GM12878 (cell line): ENCODE results near the gene DRAXIN. TPM values are rescaled to one million over a fixed set of nuclear protein-coding genes. Genes with fewer than 3 reads are reported as not detected.

ENCODE experiments used
- ATAC-seq: fragments of 200-7000 bp; cut with Tn5 transposase; 3 replicates; pipeline ENCODE4 v1.9.1; 2020; ENCODE audit warnings: mild to moderate bottlenecking, moderate library complexity
- BruUV-seq: library from RNA; stranded (reverse); fragments of 400-500 nt; replicated peaks from 2 replicates; lab custom pipeline; 2021; lab: Mats Ljungman, UMichigan
- CTCF ChIA-PET: fragments of 300-600 bp; sonication (Branson Sonifier 250); formaldehyde crosslinking; extraction: SDS; loops from one replicate; lab custom pipeline; 2021; ENCODE audit warnings: inconsistent platforms; lab: Yijun Ruan, JAX
- POLR2A ChIA-PET: fragments of 350-600 bp; formaldehyde crosslinking; extraction: SDS; loops from one replicate; lab custom pipeline; 2021; ENCODE audit warnings: inconsistent platforms; lab: Charles Lee
- RAD21 ChIA-PET: fragments of 300-600 bp; sonication (Branson Sonifier 250); formaldehyde crosslinking; loops from one replicate; lab custom pipeline; 2023; ENCODE audit warnings: antibody characterized with exemption; ENCODE audit not compliant: unreplicated experiment; lab: Charles Lee
- SMC1A ChIA-PET: fragments of 300-600 bp; sonication (Branson Sonifier 250); formaldehyde crosslinking; loops from one replicate; lab custom pipeline; 2023; ENCODE audit not compliant: unreplicated experiment, uncharacterized antibody; lab: Charles Lee
- DNase-seq: peaks from one replicate; pipeline ENCODE4 v3.0.0-alpha.2; 2011; ENCODE audit warnings: low read depth, low spot score
- FAIRE-seq: peaks from 3 replicates; lab custom pipeline; 2011; peaks lifted over from hg19 to GRCh38; lab: Jason Lieb, UNC
- H2AFZ ChIP-seq: 2 replicates; pipeline ENCODE4 v1.6.0; 2011; ENCODE audit warnings: low read depth, low read length, control low read depth; ENCODE audit not compliant: control insufficient read depth
- H3K27ac ChIP-seq: 2 replicates; pipeline ENCODE4 v1.5.1; 2011; ENCODE audit warnings: control low read depth; ENCODE audit not compliant: control insufficient read depth, insufficient read depth
- H3K27me3 ChIP-seq, 2 experiments: replicated peaks in 1 of 2; 2 replicates each; pipeline versions ENCODE4 v1.6.0 to v1.6.1; 2011; ENCODE audit warnings: low read length in 1 of 2; ENCODE audit not compliant: control insufficient read depth in 2 of 2, insufficient read depth in 2 of 2
- H3K36me3 ChIP-seq, 2 experiments: 2 replicates each; pipeline ENCODE4 v1.5.1; 2011; ENCODE audit warnings: low read length in 1 of 2; ENCODE audit not compliant: control insufficient read depth in 2 of 2, insufficient read depth in 2 of 2
- H3K4me1 ChIP-seq: 2 replicates; pipeline ENCODE4 v1.6.1; 2011; ENCODE audit warnings: mild to moderate bottlenecking, low read length, moderate library complexity, mixed read lengths; ENCODE audit not compliant: control insufficient read depth, insufficient read depth
- H3K4me2 ChIP-seq: 2 replicates; pipeline ENCODE4 v1.6.0; 2011; ENCODE audit warnings: control low read depth; ENCODE audit not compliant: control insufficient read depth, insufficient read depth
- H3K4me3 ChIP-seq: fragments of 200-600 bp; sonication (generic); 2 replicates; pipeline ENCODE4 v1.5.1; 2016
- H3K79me2 ChIP-seq: 2 replicates; pipeline ENCODE4 v1.6.0; 2011; ENCODE audit warnings: low read length; ENCODE audit not compliant: control insufficient read depth, insufficient read depth
- H3K9ac ChIP-seq: 2 replicates; pipeline ENCODE4 v1.8.0; 2011; ENCODE audit warnings: low read length, control low read depth, mixed read lengths; ENCODE audit not compliant: control insufficient read depth, insufficient read depth
- H3K9me3 ChIP-seq: replicated peaks from 3 replicates; pipeline ENCODE4 v1.5.1; 2011; ENCODE audit warnings: mild to moderate bottlenecking, low read length; ENCODE audit not compliant: control insufficient read depth, insufficient read depth
- H4K20me1 ChIP-seq: 2 replicates; pipeline ENCODE4 v1.6.0; 2011; ENCODE audit not compliant: control insufficient read depth, insufficient read depth
- BMI1 ChIP-seq: fragments of 450-650 bp; IDR thresholded peaks from 2 replicates; pipeline ENCODE4 v1.6.1; 2016; ENCODE audit warnings: mild to moderate bottlenecking, moderate library complexity, borderline replicate concordance
- FOS ChIP-seq: IDR thresholded peaks from 3 replicates; pipeline ENCODE4 v1.6.1; 2011; ENCODE audit warnings: borderline replicate concordance; ENCODE audit not compliant: insufficient read length; ENCODE audit errors: extremely low read depth
- HDGF ChIP-seq: fragments of 450-650 bp; IDR thresholded peaks from 2 replicates; pipeline ENCODE4 v1.6.1; 2016; ENCODE audit warnings: antibody characterized with exemption
- PML ChIP-seq: IDR thresholded peaks from 2 replicates; pipeline ENCODE4 v1.6.1; 2012; ENCODE audit warnings: low read length, inconsistent platforms
- SP1 ChIP-seq: IDR thresholded peaks from one replicate; pipeline ENCODE4 v1.6.1; 2011; ENCODE audit warnings: low read depth, low read length
- WGBS: methylation state at CpG from one replicate; pipeline ENCODE4 v1.1.6; 2016; ENCODE audit warnings: low lambda C conversion rate; ENCODE audit not compliant: insufficient replicate concordance, insufficient coverage; ENCODE audit errors: missing lambda C conversion rate; 5-methylcytosine and 5-hydroxymethylcytosine counted together
- in situ Hi-C: fragments of 300-500 bp; cut with MboI; formaldehyde crosslinking; loops from 9 replicates; pipeline ENCODE4 v1.14.3; 2018; ENCODE audit warnings: mixed read lengths
- intact Hi-C: fragments of 100-400 bp; cut with micrococcal nuclease; formaldehyde crosslinking; loops from one replicate; pipeline ENCODE4 v1.14.2; 2022; ENCODE audit not compliant: unreplicated experiment
- polyA plus RNA-seq, 11 experiments: library from polyadenylated mRNA; depleted of rRNA in 4 of 11; unstranded in 6 of 11; stranded (reverse) in 5 of 11; fragments of >200 nt; fragmentation: Nextera tagmentation in 4 of 11; fragmentation: Illumina TruSeq in 1 of 11; extraction: Ambion mirVana in 4 of 11; extraction: Trizol in 1 of 11; gene quantifications; 1 replicate in 1 of 11; 2 replicates in 10 of 11; pipeline versions ENCODE4 v1.2.1 to v1.2.3, GENCODE V29; 2011 to 2016; ENCODE audit warnings: inconsistent platforms in 2 of 11, missing spikeins in 2 of 11, low read depth in 1 of 11
- total RNA-seq, 4 experiments: library from RNA; depleted of rRNA in 3 of 4; stranded (reverse); fragments of >200 nt in 3 of 4; fragmentation: Illumina TruSeq in 1 of 4; extraction: Trizol in 1 of 4; gene quantifications; 2 replicates each; pipeline versions ENCODE4 v1.2.1 to v1.2.3, GENCODE V29; 2013 to 2021
- TF ChIP-seq, protein P1 (sequence below): fragments of 450-650 bp; IDR thresholded peaks from 2 replicates; pipeline ENCODE4 v1.6.1; 2018; ENCODE audit warnings: mild to moderate bottlenecking, low read depth, moderate library complexity; ENCODE audit not compliant: partially characterized antibody
- TF ChIP-seq, protein P2 (sequence below): IDR thresholded peaks from 2 replicates; pipeline ENCODE4 v1.6.1; 2012; ENCODE audit warnings: low read depth, low read length, improper control_type of control experiment
- TF ChIP-seq, protein P3 (sequence below): IDR thresholded peaks from 2 replicates; pipeline ENCODE4 v1.6.1; 2011; ENCODE audit warnings: low read depth, low read length, improper control_type of control experiment, borderline replicate concordance

The DRAXIN gene
- total and polyA plus RNA-seq, 10 of the 15 experiments (the other 5 are each of a cell fraction or from before 2014, with no cell fraction given), result 0.01 to 0.05 (median 0.03) TPM; not detected in 3

DNA sequence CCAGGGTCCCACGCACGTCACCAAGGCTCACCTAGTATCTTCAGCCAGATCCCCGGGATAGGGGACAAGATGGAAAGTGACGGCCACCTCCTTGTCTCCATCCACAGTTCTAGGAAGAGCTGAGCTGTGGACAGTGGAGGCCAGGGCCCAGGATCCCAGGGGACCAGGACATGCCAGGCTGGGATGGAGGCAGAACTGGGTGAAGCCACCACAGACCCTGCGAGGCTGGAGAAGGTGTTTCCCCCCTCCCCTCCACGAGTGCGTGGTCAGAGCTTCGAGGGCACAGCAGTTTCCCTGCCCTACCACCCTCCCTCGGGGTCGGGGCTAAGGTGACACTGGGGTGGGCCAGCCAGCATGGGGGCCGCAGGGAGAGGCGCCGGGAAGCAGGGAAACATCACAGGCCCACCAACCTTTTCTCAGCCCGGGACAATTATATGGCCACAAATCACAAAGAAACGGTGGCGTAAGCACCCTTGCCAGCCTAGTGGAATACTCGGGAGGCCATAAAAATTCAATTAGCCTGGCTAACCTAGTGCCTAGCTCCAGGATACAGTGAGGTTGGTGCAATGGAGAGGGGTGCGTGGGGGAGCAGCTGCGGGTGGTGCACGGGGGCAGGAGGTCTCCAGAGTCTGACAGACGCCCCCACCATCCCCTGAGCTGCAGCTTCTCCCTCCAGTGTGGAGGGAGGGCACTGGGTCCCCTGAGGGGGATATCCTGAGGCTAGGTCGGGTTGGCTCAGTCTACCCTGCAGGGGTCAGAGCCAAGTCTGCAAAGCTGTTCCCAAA is 13.4 kb downstream of the DRAXIN start:
- no peak overlapping the region for H3K9ac ChIP-seq
- H3K4me2 ChIP-seq, result no peak overlapping the region
- H4K20me1 ChIP-seq, result no peaks in the 10 kb centered on the region
- H3K4me3 ChIP-seq, result no peak overlapping the region
- ATAC-seq, result no peak
- in situ Hi-C loops, result no loop called here
- no peak for FAIRE-seq
- H2AFZ ChIP-seq, result no peak overlapping the region
- no peaks in the 10 kb centered on the region for H3K79me2 ChIP-seq
- DNase-seq, result no peak
- RAD21 ChIA-PET, result no interaction called here
- TF ChIP-seq, protein P1, sequence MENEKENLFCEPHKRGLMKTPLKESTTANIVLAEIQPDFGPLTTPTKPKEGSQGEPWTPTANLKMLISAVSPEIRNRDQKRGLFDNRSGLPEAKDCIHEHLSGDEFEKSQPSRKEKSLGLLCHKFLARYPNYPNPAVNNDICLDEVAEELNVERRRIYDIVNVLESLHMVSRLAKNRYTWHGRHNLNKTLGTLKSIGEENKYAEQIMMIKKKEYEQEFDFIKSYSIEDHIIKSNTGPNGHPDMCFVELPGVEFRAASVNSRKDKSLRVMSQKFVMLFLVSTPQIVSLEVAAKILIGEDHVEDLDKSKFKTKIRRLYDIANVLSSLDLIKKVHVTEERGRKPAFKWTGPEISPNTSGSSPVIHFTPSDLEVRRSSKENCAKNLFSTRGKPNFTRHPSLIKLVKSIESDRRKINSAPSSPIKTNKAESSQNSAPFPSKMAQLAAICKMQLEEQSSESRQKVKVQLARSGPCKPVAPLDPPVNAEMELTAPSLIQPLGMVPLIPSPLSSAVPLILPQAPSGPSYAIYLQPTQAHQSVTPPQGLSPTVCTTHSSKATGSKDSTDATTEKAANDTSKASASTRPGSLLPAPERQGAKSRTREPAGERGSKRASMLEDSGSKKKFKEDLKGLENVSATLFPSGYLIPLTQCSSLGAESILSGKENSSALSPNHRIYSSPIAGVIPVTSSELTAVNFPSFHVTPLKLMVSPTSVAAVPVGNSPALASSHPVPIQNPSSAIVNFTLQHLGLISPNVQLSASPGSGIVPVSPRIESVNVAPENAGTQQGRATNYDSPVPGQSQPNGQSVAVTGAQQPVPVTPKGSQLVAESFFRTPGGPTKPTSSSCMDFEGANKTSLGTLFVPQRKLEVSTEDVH, result no peak
- TF ChIP-seq SP1, result no peak
- TF ChIP-seq, protein P2, sequence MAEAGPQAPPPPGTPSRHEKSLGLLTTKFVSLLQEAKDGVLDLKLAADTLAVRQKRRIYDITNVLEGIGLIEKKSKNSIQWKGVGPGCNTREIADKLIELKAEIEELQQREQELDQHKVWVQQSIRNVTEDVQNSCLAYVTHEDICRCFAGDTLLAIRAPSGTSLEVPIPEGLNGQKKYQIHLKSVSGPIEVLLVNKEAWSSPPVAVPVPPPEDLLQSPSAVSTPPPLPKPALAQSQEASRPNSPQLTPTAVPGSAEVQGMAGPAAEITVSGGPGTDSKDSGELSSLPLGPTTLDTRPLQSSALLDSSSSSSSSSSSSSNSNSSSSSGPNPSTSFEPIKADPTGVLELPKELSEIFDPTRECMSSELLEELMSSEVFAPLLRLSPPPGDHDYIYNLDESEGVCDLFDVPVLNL, result no peak
- TF ChIP-seq, protein P3, sequence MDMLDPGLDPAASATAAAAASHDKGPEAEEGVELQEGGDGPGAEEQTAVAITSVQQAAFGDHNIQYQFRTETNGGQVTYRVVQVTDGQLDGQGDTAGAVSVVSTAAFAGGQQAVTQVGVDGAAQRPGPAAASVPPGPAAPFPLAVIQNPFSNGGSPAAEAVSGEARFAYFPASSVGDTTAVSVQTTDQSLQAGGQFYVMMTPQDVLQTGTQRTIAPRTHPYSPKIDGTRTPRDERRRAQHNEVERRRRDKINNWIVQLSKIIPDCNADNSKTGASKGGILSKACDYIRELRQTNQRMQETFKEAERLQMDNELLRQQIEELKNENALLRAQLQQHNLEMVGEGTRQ, result no peak
- TF ChIP-seq BMI1, result no peak
- no peak for TF ChIP-seq HDGF
- no peak for TF ChIP-seq PML
- no peak for TF ChIP-seq FOS
- no peaks in the 10 kb centered on the region for H3K9me3 ChIP-seq
- POLR2A ChIA-PET, result no interaction called here
- CTCF ChIA-PET, result interaction anchor here (1.0 to 1.4 kb wide), 2 partner anchors 15 to 41 kb away, joined by 3 read pairs; partner anchors contain the start of gene FBXO6
- SMC1A ChIA-PET, result no interaction called here
- no peaks in the 10 kb centered on the region; the same call in 1 of the 2 replicates for H3K4me1 ChIP-seq
- no TSS peak for BruUV-seq
- intact Hi-C loops, result no loop called here
- H3K27ac ChIP-seq, result no peak overlapping the region
- H3K36me3 ChIP-seq, result no peaks in the 10 kb centered on the region
- peaks cover 2 to 7% of the 10 kb centered on the region in 2 experiments for H3K27me3 ChIP-seq
- 20% methylated on average over 21 of the region's 22 CpGs for WGBS
